Peyer's patch (tissue), 4 donors: ENCODE results near the gene SSU72.

Experiments used
- CTCF ChIP-seq, 6 experiments: fragments of 450-650 bp in 4 of 6; fragments of 200-600 bp in 2 of 6; sonication (generic) in 1 of 6; IDR thresholded peaks; one replicate each; pipeline ENCODE4 v1.5.1; 2017 to 2019; ENCODE audit warnings: antibody characterized with exemption in 6 of 6, mild to moderate bottlenecking in 3 of 6, moderate library complexity in 1 of 6
- POLR2A ChIP-seq, 2 donors: fragments of 450-650 bp; IDR thresholded peaks; one replicate each; pipeline ENCODE4 v1.5.1; 2017; ENCODE audit warnings: antibody characterized with exemption in 2 of 2, mild to moderate bottlenecking in 2 of 2, moderate library complexity in 2 of 2

GRCh38 chr1:1543706-1544099 is 31.0 kb downstream of the SSU72 start:
- TF ChIP-seq CTCF (IDR thresholded peaks at IDR 0.05), result no peak
- TF ChIP-seq POLR2A (IDR thresholded peaks at IDR 0.05), result no peak
